ENCODE measurements around the gene PRAC1. TPM values are rescaled to one million over a fixed set of nuclear protein-coding genes. Genes with fewer than 3 reads are reported as not detected.

PRAC1 gene
- total and polyA plus RNA-seq, 2 of the 8 experiments (the other 6 are each of a cell fraction or from before 2014, with no cell fraction given), result not detected

DNA sequence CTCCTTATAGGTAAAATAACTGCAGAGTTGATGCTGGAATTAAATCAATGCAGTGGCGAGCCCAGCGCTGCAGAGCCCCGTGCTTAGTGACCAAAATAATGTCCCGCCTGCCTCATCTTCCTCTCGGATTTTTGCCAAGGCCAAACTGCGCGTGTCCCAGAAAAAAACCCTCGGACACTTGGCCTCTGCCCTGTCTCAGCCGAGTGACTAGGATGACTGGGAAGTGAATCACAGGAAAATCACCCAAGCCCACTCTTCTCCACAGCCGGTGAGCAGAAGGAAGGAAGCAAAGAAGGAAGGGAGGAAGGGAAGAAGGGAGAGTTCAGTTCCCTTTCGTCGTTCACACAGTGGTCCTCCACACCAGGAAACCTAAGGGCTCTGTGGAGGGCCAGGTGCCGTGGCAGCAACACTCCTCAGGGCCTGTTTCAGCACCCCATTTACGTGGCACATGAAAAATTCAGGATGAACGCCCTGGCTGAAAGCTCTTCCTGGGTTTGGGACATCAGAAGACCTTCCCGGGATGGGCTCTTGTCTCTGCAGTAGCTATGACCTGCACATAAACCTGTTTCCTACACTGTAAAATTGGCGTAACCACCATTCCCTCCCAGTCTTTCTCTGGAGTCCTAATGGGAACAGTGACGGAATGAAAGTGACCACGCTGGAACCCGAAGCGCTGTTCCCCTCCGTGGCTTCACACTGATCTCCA, 31.6 kb upstream of the PRAC1 start:
- no peak for FAIRE-seq
- POLR2A ChIA-PET (ENCODE audit: partially characterized antibody), result no interaction called here
- peaks cover 2% of the 10 kb centered on the region; the same call in 1 of the 2 replicates for H3K23me2 ChIP-seq (ENCODE audit: low read depth, low read length)

More for the DNA sequence above, 31.6 kb upstream of the PRAC1 start:
- DNase-seq (ENCODE audit: low read depth in 1 of 2, low spot score in 2 of 2), result no peak
- H3K14ac ChIP-seq (ENCODE audit: insufficient read length), result no peak overlapping the region
- H4K8ac ChIP-seq (ENCODE audit: extremely low read depth, insufficient read depth, low read length), result no peak overlapping the region
- H2AK5ac ChIP-seq (ENCODE audit: low read depth, low read length), result peak overlapping the region; percentile 0; the same call in 1 of the 2 replicates
- 0 out of 2 replicates have a peak overlapping the region, but pooled peaks have one; percentile 18 for H2BK15ac ChIP-seq (ENCODE audit: low read length)
- H2BK120ac ChIP-seq (replicated peaks; ENCODE audit: low read depth, low read length), result no peak overlapping the region
- H3K4me1 ChIP-seq (replicated peaks in 1 of 4; ENCODE audit: control insufficient read depth in 3 of 4, insufficient read depth in 4 of 4, low read length in 3 of 4), result peaks cover 0 to 7% (median 3%) of the 10 kb centered on the region in 4 experiments; a peak in 4 of 7 replicates
- H3K18ac ChIP-seq (ENCODE audit: extremely low read depth, low read length), result no peak overlapping the region
- H2BK5ac ChIP-seq (ENCODE audit: low read depth, low read length), result 0 out of 2 replicates have a peak overlapping the region, but pooled peaks have one; percentile 11
- peak; percentile 86 for TF ChIP-seq RNF2 (IDR thresholded peaks at IDR 0.05; ENCODE audit: borderline replicate concordance, low read depth, low read length, missing control alignments, poor library complexity, severe bottlenecking)
- TF ChIP-seq SAP30 (IDR thresholded peaks at IDR 0.05; ENCODE audit: insufficient read depth, insufficient replicate concordance, low read length), result no peak
- no peaks in the 10 kb centered on the region for H3K9me3 ChIP-seq (ENCODE audit: insufficient read depth in 2 of 2, low read depth in 1 of 2, low read length in 1 of 2)
- no peak overlapping the region for H2AFZ ChIP-seq (ENCODE audit: low read length)
- H3K23ac ChIP-seq (ENCODE audit: insufficient read length), result no peak overlapping the region
- H3K9ac ChIP-seq (replicated peaks in 1 of 4; ENCODE audit: extremely low read depth in 1 of 4, low read depth in 3 of 4, low read length in 3 of 4), result no peak overlapping the region
- H3K4ac ChIP-seq (replicated peaks; ENCODE audit: insufficient read length, low read depth, low read length), result no peak overlapping the region
- CTCF ChIA-PET (ENCODE audit: partially characterized antibody), result interaction anchor here (0.7 to 18.8 kb wide), 10 partner anchors 10 to 277 kb away, joined by 3 to 186 read pairs (median 4); no protein-coding TSS in a partner anchor
- no peak overlapping the region for H3K27ac ChIP-seq (ENCODE audit: low read depth, low read length)
- 29% methylated on average over 22 of the region's 22 CpGs; no CpG with 5 or more reads in 1 of the 2 experiments for WGBS, 2 experiments (ENCODE audit: extremely low coverage in 1 of 2, insufficient coverage in 1 of 2, insufficient read length in 1 of 2, insufficient replicate concordance in 2 of 2, low coverage in 1 of 2, low lambda C conversion rate in 2 of 2, missing lambda C conversion rate in 1 of 2)
- H3K4me3 ChIP-seq (ENCODE audit: extremely low read depth in 1 of 4, insufficient read depth in 2 of 4, low read depth in 3 of 4, low read length in 4 of 4), result no peak overlapping the region
- no peak overlapping the region; the same call in 1 of the 2 replicates for H2BK12ac ChIP-seq (ENCODE audit: low read depth, low read length)
- H4K20me1 ChIP-seq (replicated peaks in 1 of 2; ENCODE audit: control insufficient read depth in 1 of 2, insufficient read depth in 2 of 2, low read length in 2 of 2), result peaks cover 24 to 38% of the 10 kb centered on the region in 2 experiments
- H2BK20ac ChIP-seq (ENCODE audit: low read length), result no peak overlapping the region
- no peak overlapping the region for H4K91ac ChIP-seq (replicated peaks; ENCODE audit: insufficient read length, low read length)
- H3K4me2 ChIP-seq (ENCODE audit: insufficient read depth in 1 of 2, low read depth in 2 of 2, low read length in 2 of 2), result no peak overlapping the region
- H3K27me3 ChIP-seq (replicated peaks in 1 of 4; ENCODE audit: control insufficient read depth in 3 of 4, extremely low read depth in 1 of 4, insufficient read depth in 3 of 4, low read length in 3 of 4), result peaks cover 88 to 99% (median 97%) of the 10 kb centered on the region in 4 experiments
- H3K36me3 ChIP-seq (ENCODE audit: control insufficient read depth in 2 of 4, insufficient read depth in 4 of 4, low read length in 3 of 4), result no peaks in the 10 kb centered on the region; a peak in 1 of 8 replicates
- no peak overlapping the region for H4K5ac ChIP-seq (ENCODE audit: insufficient read length, low read depth, low read length)
- no peak overlapping the region for H3K56ac ChIP-seq (replicated peaks; ENCODE audit: insufficient read length, low read depth, low read length)
- no peaks in the 10 kb centered on the region for H3K79me1 ChIP-seq (ENCODE audit: low read depth, low read length)
- no peaks in the 10 kb centered on the region for H3K79me2 ChIP-seq (ENCODE audit: control insufficient read depth in 1 of 2, insufficient read depth in 2 of 2, low read length in 2 of 2)
